Middle frontal gyrus (tissue), 1 donor: Measurements from ENCODE around the gene TSPO2.

Experiments
- DNase-seq: peaks from one replicate; pipeline ENCODE4 v3.0.0-alpha.2; 2015; ENCODE audit warnings: low spot score; ENCODE audit errors: extremely low spot score

TSPO2 gene

DNA sequence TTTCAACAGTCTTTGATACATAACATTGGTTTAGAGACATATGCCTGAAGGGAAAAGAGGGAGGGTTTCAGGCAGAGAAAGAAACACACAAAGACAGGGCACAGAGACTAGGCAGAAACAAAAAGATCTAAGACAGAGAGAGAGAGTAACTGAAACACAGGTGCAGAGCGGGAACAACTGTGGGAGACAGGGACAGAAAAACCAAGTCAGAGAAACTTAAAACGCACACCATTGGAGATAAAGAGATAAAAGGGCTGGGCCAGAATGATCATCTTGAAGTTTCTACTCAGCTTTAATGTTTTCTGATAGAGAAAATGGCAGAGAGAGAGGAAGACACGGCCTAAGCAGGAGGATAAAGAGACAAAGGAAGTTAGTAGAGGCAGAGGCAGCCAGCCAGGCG lies 15.0 kb upstream of the TSPO2 start:
- DNase-seq = no peak

DNA sequence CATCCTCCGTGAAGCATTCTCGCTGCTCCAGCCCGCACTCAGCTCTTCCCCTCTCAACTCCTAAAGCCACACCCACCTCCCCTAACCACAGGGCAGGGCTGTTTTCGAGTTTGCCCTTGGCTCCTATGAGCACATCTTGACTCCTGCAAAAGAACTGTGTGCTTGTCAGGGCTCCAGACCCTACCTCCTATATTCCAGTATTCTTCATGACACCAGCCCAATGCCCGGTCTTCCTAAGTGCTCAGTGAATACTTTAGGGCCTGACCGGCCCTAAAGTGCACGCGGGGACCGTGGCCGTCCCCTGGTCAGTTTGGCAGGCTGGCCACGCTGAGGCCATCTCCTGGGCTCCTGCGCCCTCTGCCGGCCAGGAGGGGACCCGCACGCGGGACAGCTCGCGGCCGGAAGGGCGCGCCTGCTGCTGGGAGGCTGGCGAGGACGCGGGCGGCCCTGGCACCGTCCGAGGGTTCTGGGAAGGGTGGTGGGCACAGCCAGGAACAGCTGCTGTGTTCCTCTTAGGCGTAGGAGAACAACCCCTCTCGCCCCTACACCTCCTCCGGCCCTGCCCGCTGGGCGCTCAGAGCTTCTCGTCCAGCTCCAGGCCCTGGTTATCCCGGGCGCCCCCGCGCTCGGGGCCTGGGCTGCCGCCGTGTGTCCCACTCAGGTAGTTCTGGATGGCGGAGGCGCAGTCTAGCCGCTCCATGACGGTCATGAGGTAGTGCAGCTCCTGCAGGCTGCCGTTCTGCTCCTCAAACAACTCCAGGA lies 14.3 kb upstream of the TSPO2 start:
- peak; percentile 51 for DNase-seq

DNA sequence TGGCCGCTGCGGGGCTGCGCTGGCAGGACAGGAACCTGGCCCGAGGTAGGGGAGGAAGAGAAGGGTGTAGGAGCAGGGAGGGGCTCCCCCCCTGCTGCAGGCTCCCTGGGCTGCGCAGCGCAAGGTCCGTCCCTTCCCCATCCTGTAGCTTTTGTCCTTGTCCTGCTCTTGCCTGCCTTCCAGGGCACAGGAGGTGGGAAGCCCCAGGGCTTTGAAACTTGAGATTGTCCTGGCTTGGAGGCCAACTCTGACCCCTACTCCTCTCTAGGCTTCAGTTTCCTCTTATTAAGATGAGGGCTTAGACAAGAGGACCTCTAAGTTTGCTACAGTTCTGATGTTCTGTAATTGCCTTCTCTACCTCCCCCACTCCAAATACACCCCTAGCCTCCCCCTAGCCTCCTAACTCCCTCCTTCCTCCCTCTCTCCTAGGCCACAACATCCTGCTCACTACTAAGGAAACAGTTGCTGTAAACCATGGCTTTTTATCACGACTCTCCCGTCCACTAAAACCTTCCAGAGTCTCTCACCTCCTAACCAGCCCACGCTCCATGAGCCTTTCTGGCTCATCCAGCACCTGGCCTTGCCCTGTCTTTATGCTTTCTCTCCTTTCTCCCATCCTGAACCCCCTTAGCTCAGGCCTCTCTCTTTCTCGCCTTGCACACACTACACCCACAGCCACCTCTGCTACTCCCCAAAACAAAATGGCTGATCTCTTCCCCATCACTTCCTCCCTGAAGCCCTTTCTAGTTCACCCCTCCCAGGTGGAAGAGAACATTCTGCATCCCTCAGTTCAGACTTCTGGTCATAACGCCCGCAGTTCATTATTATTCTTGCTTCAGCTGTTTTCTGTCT lies 13.5 kb upstream of the TSPO2 start:
- no peak for DNase-seq

DNA sequence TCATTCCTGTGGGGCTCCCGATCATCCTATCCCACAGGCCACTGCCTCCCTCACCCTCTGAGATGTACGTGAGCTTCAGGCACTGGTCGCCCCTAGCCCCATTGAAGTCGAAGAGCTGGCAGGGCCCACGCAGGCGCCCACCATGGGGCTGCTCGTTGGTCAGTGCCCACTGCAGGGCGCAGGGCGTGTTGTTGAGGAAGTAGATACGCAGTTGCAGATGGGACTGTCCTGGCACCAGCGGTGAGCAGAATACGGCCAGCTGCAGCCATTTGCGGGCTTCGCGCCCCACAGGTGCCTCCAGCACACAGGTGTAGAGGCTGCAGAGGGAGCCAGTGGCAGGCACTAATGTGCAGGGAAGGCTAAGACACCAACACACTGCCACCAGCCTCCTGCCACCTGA lies 9.4 kb upstream of the TSPO2 start:
- no peak for DNase-seq

DNA sequence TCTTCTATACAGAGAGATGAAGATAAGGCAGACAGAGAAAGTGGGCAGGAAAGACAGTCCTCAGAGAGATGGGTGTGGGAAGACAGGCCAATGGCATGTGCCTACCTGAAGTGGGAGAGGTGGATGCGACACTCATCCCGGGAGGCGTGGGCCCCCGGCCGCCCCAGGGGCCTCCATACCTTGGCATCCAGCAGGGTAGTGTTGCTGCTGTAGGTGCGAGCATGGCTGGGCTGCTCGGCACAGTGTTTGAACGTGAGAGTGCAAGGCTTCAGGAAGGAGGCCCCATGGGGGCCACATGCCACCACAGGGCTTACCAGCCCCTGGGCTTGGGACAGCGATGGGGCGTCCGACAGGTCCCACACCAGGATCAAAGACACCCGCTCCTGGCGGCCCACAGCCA lies 8.5 kb upstream of the TSPO2 start:
- no peak for DNase-seq

DNA sequence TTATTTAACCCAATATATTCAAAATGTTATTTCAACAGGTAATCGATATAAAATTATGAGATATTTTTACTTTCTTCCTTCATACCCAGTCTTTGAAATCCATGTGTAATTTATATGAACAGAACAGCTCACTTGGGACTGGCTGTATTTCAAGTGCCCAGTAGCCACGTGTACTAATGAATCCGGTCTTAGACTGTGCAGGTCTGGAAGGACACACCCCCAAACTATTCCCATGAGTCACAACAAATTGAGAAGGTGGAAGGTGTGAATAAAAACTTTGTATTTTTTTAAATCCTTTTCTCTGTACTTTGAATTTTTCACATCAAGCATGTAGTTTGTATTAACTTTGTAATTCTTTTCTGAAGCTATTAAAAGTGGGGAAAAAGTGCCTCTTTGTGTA lies 6.1 kb upstream of the TSPO2 start:
- DNase-seq = no peak

DNA sequence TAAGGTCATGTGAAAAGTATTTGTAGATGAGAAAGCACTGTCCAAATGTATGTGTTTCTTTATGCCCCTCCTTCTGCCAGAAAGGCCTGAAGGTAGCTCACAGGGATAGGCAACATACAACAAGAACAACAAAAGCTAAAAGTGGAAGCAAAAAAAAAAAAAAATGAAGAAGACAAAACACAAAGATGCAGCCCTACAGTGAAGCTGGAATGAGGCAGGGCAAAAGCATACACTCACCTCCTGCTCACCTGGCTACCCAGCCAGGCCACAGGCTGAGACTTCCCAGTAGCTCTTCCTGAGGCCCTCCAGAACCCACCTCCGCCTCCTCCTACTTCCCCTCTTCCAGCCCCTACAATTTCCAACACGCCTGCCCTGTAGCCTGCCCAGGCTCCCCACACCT lies 5.7 kb upstream of the TSPO2 start:
- DNase-seq = no peak

DNA sequence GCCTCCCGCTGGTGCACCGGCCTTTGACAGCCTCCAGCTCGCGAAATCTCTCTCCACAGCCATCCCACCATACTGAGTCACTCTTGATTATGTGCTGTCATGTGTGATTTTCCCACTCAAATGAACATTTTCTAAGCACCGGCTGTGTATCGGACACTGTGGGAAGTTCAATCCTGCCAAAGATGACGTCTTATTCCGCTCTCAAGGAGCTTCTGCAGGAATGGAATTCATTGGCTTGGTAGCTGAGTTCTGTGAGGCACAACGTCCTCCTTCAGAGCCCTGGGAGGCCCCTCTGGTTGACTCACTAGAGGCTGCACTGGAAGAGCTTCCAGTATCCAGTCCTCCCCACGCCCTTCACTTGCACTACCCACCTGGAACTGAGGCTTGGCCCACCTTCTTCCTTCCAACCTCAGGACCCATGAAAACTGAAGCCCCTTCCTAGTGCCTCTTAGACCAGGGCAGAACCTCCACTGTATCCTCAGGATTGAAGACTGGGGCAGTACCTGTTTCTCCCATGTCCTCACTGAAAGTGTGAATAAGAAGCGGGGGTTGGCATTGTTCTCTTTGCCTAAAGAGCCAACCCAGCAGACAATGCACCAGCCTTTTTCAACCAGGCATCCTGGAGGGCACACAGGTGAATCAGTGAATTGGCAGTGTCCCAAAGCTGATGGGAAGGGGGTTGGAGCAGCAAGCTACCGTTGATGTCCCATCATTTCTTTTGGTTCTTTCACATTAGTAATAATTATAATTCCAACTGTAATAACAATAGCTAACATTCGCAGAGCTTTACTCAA lies 5.0 kb upstream of the TSPO2 start:
- DNase-seq = peak; percentile 40

DNA sequence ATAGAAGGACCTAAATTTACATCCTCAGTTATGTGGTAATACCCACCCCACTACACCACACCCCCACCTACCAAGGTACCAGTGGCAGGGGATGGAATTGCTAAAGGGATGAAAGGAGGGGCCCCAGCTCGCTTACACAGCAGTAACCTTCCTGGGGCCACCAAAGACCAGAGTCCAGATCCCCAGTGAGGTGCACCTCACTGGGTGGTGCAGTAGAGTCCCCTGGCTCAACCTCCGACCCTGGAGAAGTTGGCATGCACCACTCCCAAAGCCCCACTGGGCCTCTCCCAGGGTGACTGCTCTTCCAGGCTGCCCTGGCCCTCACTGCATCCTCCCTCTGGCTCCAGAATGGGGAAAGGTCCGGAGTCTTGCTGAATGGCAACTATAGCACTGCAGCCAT lies 4.1 kb upstream of the TSPO2 start:
- no peak for DNase-seq

DNA sequence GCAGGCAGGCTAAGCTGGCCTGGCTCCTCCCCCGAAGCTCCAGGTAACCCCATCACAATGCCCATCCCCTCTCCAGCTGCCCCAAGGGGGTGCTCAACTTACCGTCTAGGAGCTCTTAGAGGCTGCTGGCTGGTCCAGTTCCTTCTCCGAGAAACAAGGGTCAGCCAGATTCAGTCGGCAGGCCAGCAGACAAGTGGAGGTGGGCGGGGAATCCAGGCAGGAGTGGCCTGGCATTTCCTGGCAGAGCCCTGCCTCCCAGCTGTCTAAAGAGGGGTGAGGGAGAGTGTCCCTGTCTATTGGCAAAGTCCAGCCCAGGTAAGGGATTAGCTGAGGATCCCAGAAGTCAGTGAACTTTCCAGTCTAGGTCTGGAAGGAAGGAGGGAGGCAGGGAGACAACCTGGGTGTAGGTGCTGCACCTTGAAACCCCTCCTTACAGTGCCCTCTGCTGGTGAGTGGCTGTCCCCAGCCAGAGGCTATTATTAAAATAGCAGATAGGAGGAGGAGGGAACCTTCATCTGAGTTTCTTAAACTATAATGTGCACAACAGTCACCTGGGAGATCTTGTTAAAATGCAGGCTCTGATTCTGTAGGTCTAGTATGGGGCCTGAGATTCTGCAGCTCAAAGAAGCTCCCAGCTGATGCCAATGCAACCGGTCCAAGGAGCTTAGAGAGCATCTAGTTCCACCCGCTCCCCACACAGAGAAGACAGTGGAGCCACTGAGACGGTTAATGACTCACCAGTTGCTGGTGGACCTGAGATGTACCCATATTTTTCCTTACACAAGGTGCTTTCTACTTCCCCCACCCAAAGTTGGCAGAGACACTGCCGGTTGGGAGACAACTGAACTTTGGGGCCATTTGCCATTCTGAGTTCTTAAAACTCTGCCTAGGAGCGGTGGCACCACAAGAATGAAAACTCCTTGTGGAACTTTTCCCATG lies 2.9 kb upstream of the TSPO2 start, which contains the start of gene UNC5CL:
Gene UNC5CL (minus strand): TSS at position 162 of the 939 bp plus-strand sequence. CDS start 4,147 bp downstream, outside the sequence.
- no peak for DNase-seq

DNA sequence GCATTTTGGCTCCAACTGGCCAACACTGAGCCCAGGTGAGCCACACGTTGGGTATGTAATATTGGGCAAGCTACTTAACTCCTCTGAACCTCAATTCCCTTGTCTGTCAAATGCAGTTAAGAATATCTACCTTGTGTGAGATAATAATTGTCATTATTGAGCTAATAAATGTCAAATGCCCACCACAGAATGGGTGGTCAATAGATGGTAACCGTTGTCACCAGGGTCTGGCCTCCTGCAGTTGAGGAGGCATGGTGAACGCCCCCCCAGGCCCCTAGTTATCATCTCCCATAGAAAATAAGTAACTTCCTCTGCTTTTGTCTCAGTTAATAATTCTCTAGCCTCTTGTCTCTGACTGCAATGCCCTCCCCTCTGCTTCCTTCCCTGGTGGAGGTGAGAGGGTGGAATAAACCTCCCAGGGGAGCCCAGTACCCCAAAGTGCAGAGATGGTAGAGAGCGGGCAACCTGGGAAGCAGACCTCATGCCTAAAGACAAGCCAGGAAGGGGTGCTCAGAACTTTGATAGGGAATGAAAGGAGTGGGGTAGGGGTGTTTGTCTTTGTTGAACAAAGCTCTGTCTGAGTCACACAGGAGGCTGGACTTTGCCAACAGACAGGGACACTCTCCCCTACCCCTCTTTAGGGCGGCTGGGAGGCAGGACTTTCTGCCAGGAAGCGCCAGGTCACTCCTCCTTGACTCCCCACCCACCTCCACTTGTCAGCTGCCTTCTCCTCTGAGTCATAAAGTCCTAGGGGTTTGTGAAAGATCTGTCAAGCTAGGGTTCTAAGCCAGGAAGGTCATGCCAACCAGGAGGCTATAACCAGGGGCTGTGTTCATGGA lies 1.9 kb upstream of the TSPO2 start:
- DNase-seq = no peak

DNA sequence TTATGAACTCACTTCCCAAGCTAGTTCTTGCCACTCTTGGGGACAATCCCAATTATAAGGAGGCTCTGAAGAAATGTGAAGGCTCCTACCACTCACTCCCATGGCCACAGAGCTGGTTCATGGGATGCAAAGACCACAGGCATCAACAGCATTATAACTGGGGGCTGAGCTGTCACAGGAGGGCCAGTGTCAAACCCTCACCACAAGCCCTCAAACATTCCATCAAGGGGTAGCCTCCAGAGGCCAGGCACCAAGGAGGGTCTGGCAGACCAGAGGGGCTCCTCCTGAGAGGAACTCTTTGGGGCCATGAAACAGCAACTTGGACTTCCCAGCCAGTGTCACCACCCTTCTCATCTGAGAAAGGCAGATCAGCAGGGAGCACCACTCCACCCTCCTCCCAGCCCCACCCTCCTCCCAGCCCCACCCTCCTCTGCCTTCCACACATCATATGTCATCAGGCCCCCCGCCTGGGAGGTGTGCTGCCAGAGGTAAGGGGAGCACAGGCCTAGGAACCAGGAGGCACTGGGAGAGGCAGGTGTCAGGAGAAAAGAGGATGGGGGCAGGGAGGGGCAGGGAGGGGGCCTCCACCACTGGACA lies 1.2 kb upstream of the TSPO2 start:
- DNase-seq = no peak

DNA sequence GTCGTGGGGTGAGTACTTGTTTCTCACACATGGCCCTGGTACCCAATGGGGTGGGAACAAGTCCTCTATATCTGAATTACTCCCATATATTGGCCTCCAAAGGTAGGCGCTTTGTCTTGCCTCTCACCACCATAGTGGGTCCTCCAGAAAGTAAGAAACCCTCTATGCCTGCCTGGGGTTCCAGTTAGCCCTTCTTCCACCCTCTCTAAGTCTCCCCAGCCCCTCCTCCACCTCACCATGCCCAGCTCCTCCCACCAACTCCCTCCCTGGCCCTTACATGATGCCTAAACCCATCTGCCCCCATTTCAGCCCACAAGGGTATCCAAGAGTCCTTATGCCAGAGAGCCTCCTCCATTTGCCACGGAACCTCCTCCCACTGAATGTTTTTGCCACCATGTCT lies 884 bp downstream of the TSPO2 start:
- DNase-seq = no peak

DNA sequence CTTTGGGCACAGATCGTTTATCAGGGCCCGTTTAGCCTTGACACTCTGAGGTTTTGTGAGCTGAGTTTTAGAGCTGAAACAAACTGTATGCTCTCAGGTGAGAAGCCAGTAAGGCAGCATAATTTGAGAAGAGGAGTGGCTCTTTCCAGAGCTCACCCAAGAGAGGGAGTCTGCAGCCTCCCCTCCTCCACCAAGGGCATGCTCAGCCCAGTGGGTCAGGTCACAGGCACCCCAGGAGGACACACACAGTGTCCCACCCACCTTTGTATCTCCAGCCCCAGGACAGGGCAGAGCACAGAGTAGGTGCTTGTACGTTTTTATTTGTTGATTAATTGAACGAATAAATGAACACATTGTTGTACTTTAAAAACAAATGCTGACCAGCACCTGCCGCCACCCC lies 3.4 kb downstream of the TSPO2 start:
- no peak for DNase-seq

DNA sequence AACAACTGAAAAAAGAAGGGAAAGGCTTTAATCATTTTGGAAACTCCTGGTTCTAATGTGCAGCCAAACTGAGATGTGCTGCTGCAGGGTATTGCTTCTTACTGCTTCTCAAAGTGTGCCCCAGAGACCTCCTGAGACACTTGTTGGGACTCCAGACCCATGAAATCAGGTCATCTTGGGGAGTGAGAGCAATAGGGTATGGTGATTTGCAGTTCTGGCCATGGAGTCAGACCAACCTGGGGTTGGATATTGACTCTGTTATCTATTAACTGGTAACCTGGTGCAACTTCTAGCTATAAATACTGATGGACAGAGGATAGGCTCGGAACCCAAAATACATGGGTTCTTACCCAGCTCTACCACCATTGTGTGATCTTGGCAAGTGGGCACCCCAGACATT lies 3.8 kb downstream of the TSPO2 start:
- DNase-seq = no peak

DNA sequence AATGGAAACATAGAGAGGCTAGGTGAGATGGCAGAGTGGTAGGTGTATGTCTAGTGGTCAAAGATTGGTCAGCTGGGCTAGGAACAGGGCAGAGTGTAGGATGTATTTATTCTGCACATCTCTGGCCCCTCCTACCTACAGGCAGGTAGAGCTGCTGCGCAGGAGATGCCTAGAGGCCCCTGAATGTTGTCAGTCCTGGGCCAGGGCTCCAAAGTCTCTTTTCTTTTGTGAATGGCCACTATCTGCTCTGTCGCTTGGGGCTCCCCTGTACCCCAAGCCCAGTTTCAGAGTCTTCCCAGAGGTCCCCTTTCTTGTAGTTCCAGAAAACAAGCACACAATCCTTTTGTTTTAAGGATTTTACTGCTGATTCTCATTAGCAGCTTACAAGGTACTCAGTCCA lies 5.0 kb downstream of the TSPO2 start:
- DNase-seq = no peak

DNA sequence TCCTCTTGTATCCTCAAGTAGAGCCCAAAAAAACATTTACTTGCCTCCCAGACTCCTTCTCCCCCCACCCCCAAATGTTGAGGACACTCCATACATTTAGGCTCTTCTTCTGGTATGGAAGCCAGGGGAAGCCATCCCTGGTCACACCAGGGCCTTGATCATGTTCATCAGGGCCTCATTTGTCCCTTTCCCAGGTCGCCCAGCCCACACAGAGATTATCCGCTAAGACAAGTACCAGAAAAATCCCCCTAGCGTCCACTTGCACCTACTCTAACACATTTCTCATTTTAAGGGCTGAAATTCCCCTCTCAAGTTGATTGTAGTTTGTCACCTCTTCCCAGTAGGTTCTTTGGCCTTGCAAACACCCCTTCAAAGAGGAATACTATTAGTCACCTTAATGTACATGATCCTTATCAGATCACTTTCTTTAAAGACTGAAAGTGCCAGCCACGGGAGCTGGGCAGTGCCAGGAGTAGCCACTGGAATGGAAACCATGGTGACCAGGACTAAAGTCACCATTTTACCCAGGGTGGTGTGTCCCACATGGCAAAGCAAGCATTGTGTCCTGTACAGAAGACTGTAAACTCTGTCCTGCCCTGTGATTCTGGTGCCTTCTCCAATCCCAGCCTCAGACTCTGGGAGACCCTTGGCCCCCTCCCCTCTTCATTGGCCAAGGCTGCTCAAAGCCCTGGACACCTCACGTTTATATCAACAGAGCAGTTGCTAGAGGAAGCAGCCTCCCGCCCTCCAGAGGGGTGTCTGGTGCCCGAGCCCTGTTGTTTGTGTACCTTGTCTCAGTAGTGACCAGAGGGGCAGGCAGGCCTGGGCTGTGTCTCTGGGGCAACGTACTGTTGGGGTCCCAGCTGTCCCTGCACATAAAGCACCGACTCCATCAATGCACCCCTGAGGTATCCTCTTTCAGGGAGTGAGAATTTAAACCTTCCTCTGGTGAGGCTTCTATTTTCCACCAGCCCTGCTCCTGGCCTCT lies 5.8 kb downstream of the TSPO2 start:
- no peak for DNase-seq

DNA sequence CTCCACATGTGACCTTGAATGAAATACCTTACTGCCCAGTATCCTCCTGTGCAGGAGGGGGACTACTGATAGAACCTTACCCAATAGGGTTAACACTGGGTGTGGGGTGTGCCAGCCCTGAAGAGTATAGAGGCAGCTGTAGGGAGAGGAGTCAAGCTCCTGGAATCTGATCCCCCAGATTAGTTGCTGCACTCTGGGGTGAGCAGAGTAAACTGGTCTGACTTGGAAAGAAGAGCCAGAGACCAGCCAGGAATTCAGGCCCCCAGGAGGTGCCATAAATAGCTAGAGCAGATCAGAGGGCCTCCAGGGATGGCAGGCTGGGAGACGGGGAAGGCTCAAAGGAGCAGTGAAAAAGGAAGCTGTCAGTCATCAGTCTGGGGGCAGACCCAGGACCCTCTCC lies 7.3 kb downstream of the TSPO2 start:
- DNase-seq = no peak
